ENCODE results near the gene OR5B2. TPM values are rescaled to one million over a fixed set of nuclear protein-coding genes. Genes with fewer than 3 reads are reported as not detected.

The OR5B2 gene
- total RNA-seq, 1 donor from 2014 or later = not detected

DNA sequence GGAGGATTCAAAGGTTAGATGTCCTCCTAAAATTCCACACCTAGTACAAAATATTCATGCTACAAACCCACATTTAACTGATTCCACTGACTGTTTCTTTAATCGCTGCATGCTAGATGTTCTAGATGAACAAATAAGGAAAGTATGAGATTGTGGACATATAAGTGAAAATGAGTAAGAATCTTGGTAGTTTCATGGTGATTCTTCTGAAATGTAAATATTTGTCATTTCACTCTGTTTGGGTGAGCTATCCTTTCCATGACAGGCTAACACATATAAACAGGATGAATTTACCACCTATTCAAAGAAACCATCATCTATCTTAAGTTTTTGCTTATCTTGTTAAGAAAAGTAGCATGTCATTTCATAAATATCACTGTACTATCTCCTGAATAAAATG lies 36.0 kb downstream of the OR5B2 start:
- Mint-ChIP-seq H3K36me3 (ENCODE audit: low read depth) (no peaks in the 10 kb centered on the region), H3K27me3 (ENCODE audit: low read depth) (no peaks in the 10 kb centered on the region), H3K27ac (ENCODE audit: unreplicated experiment) (no peak overlapping the region), H3K9me3 (peaks cover 17% of the 10 kb centered on the region), H3K4me3 (no peak overlapping the region), H3K4me1 (no peaks in the 10 kb centered on the region)
- TF ChIP-seq, protein P1, sequence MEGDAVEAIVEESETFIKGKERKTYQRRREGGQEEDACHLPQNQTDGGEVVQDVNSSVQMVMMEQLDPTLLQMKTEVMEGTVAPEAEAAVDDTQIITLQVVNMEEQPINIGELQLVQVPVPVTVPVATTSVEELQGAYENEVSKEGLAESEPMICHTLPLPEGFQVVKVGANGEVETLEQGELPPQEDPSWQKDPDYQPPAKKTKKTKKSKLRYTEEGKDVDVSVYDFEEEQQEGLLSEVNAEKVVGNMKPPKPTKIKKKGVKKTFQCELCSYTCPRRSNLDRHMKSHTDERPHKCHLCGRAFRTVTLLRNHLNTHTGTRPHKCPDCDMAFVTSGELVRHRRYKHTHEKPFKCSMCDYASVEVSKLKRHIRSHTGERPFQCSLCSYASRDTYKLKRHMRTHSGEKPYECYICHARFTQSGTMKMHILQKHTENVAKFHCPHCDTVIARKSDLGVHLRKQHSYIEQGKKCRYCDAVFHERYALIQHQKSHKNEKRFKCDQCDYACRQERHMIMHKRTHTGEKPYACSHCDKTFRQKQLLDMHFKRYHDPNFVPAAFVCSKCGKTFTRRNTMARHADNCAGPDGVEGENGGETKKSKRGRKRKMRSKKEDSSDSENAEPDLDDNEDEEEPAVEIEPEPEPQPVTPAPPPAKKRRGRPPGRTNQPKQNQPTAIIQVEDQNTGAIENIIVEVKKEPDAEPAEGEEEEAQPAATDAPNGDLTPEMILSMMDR (conservative IDR thresholded peaks at IDR 0.05) = no peak
- DNase-seq (ENCODE audit: low read depth, low spot score) = no peak

DNA sequence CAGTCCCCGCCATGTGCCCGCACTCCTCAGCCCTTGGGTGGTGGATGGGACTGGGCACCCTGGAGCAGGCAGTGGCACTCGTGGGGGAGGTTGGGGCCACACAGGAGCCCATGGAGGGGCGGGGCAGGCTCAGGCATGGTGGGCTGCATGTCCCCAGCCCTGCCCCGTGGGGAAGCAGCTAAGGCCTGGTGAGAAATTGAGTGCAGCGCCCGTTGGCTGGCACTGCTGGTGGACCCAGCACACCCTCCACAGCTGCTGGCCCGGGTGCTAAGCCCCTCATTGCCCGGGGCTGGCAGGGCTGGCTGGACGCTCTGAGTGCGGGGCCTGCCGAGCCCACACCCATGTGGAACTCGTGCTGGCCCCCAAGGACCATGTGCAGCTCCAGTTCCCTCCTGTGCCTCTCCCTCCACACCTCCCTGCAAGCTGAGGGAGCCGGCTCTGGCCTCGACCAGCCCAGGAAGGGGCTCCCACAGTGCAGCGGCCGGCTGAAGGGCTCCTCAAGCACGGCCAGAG lies 37.3 kb downstream of the OR5B2 start:
- TF ChIP-seq, protein P1 (conservative IDR thresholded peaks at IDR 0.05) = no peak
- Mint-ChIP-seq H3K27ac (ENCODE audit: unreplicated experiment) (no peak overlapping the region), H3K4me3 (no peak overlapping the region), H3K36me3 (ENCODE audit: low read depth) (no peaks in the 10 kb centered on the region), H3K27me3 (ENCODE audit: low read depth) (no peaks in the 10 kb centered on the region), H3K9me3 (peaks cover 11% of the 10 kb centered on the region), H3K4me1 (no peaks in the 10 kb centered on the region)
- no peak for DNase-seq (ENCODE audit: low read depth, low spot score)

Other genes starting within 250 kb of the OR5B2 start
- not detected in 2 replicates for gene OR9Q2, start 239.1 kb downstream of the OR5B2 start, total RNA-seq
- gene OR1S2, start 224.0 kb downstream of the OR5B2 start, total RNA-seq = not detected in 2 replicates
- not detected in 2 replicates for gene OR1S1, start 215.4 kb downstream of the OR5B2 start, total RNA-seq
- gene OR10Q1, start 199.2 kb downstream of the OR5B2 start, total RNA-seq = not detected in 2 replicates
- gene OR10W1, start 159.9 kb downstream of the OR5B2 start, total RNA-seq = not detected in 2 replicates
- not detected in 2 replicates for gene OR5B17, start 69.1 kb downstream of the OR5B2 start, total RNA-seq
- gene OR5B3, start 21.2 kb downstream of the OR5B2 start, total RNA-seq = not detected in 2 replicates
- gene OR5B12, start 14.1 kb upstream of the OR5B2 start, total RNA-seq = not detected in 2 replicates
- gene OR5B21, start 80.0 kb upstream of the OR5B2 start, total RNA-seq = not detected in 2 replicates
- 2.9 and 3.1 TPM in 2 replicates for gene LPXN, start 147.7 kb upstream of the OR5B2 start, total RNA-seq
- gene ZFP91, start 150.9 kb upstream of the OR5B2 start, total RNA-seq = 48.0 and 51.5 TPM in 2 replicates
- 3.7 and 4.4 TPM in 2 replicates for gene CNTF, start 194.5 kb upstream of the OR5B2 start, total RNA-seq